Measurements from ENCODE around the gene SLF2.

DNA sequence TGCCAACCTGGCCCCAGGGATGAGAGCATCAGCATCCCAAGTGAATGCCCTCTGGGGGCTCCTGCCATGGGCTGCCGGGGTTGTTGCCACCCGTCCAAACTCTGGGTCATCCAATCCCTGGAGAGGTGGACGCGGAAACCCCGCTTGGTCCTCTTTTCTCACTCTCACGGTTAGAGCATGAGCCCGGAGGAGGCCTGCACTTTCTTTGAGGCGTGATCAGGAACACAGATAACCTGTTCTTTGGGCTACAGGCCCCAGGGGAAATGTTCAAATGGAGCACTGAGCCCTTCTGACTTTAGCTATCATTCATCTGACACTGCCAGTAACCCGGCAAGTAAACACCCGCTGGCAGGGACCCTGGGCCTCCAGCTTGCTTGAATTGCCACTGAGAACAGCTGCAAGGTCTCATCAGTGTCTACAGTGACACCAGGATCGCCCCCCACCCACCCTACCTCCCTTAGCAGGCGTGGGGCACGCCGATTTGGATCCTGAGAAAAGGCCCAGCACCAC lies 29.4 kb upstream of the SLF2 start:
- TF ChIP-seq CTCF (conservative IDR thresholded peaks at IDR 0.05) (no peak), ZFX (IDR thresholded peaks at IDR 0.05) (no peak)

Measured in C4-2B (cell line).